Upper lobe of left lung (tissue), 4 donors: ENCODE measurements around the gene SLC25A5.

ENCODE experiments used
- POLR2A ChIP-seq, 4 donors: fragments of 450-650 bp; IDR thresholded peaks; one replicate each; pipeline ENCODE4 v1.5.1; 2016 to 2017; ENCODE audit warnings: antibody characterized with exemption in 4 of 4, mild to moderate bottlenecking in 2 of 4
- TF ChIP-seq, protein P1 (sequence below), 6 experiments: fragments of 450-650 bp in 4 of 6; fragments of 200-600 bp in 2 of 6; sonication (generic) in 2 of 6; IDR thresholded peaks; one replicate each; pipeline ENCODE4 v1.5.1; 2016 to 2019; ENCODE audit warnings: antibody characterized with exemption in 6 of 6

DNA sequence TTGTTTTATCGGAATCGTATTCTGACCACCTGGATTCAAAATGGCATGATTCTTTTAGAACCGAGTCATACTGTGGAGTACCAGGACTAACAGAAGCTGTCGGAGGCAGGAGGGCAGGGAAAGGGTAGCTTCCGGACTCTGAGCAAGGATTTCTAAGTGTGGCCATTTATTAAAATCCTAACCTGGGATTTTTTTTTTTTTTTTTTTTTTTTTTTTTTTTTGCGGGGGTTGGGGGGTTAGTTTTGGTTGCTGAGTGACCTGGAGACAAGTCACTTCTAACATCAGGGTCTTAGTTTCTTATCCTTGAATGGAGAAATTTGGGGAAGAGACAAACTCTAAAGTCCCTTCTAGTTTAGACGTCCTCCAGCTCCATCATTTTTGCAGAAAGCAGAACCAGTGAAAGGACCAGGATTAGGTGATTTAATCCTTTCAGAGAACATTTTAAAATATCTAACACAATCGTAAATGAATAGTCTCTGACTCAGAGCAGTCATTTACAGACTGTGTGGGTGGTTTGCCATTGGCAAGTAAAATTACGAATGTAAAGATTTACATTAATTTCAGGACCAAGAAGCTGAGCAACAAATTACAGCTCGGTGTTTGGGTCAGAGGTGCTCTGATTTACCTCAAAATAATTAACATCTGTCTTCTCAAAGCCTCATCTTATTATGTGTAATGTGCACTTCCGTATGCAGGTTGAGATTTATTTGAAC lies 7.3 kb downstream of the SLC25A5 start:
- TF ChIP-seq, protein P1, sequence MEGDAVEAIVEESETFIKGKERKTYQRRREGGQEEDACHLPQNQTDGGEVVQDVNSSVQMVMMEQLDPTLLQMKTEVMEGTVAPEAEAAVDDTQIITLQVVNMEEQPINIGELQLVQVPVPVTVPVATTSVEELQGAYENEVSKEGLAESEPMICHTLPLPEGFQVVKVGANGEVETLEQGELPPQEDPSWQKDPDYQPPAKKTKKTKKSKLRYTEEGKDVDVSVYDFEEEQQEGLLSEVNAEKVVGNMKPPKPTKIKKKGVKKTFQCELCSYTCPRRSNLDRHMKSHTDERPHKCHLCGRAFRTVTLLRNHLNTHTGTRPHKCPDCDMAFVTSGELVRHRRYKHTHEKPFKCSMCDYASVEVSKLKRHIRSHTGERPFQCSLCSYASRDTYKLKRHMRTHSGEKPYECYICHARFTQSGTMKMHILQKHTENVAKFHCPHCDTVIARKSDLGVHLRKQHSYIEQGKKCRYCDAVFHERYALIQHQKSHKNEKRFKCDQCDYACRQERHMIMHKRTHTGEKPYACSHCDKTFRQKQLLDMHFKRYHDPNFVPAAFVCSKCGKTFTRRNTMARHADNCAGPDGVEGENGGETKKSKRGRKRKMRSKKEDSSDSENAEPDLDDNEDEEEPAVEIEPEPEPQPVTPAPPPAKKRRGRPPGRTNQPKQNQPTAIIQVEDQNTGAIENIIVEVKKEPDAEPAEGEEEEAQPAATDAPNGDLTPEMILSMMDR (IDR thresholded peaks at IDR 0.05): no peak
- no peak for TF ChIP-seq POLR2A (IDR thresholded peaks at IDR 0.05)
